GM10248 (cell line): ENCODE measurements around the gene CDHR3.

ENCODE experiments used
- CTCF ChIA-PET: fragments of 300-600 bp; sonication (Branson Sonifier 250); formaldehyde crosslinking; extraction: SDS; loops from one replicate; lab custom pipeline; 2021; ENCODE audit warnings: antibody characterized with exemption; lab: Yijun Ruan, JAX
- POLR2A ChIA-PET: fragments of 350-650 bp; sonication (Branson Sonifier 250); formaldehyde crosslinking; extraction: SDS; loops from one replicate; lab custom pipeline; 2020; ENCODE audit warnings: antibody characterized with exemption; lab: Yijun Ruan, JAX
- DNase-seq: peaks from one replicate; pipeline ENCODE4 v3.0.0; 2012; ENCODE audit errors: extremely low spot score
- CTCF ChIP-seq: IDR thresholded peaks from 2 replicates; pipeline ENCODE4 v1.5.1; 2012; ENCODE audit warnings: mild to moderate bottlenecking, low read depth; ENCODE audit errors: extremely low read depth, missing control alignments, control extremely low read depth

Gene CDHR3

GRCh38 chr7:105926131-105926530, 36.9 kb upstream of the CDHR3 start:
- CTCF ChIA-PET = no interaction called here

GRCh38 chr7:105931179-105931578, 31.9 kb upstream of the CDHR3 start:
- CTCF ChIA-PET = no interaction called here
- TF ChIP-seq CTCF = no peak
- POLR2A ChIA-PET = no interaction called here

More at GRCh38 chr7:105926131-105926530, 36.9 kb upstream of the CDHR3 start:
- POLR2A ChIA-PET = no interaction called here
- DNase-seq = no peak
- TF ChIP-seq CTCF = no peak

GRCh38 chr7:105932835-105933477, 30.1 kb upstream of the CDHR3 start:
- ChIA-PET CTCF (no interaction called here), POLR2A (no interaction called here)
- TF ChIP-seq CTCF = no peak
- DNase-seq = no peak

More at GRCh38 chr7:105931179-105931578, 31.9 kb upstream of the CDHR3 start:
- DNase-seq = no peak

- ChIA-PET POLR2A (no interaction called here), CTCF (no interaction called here)
- DNase-seq = no peak
- no peak for TF ChIP-seq CTCF
Observed at GRCh38 chr7:105934572-105935185, 28.4 kb upstream of the CDHR3 start.

- CTCF ChIA-PET = no interaction called here
- TF ChIP-seq CTCF = no peak
- DNase-seq = no peak
Observed at GRCh38 chr7:105935250-105935649, 27.8 kb upstream of the CDHR3 start.

GRCh38 chr7:105937411-105937810, 25.7 kb upstream of the CDHR3 start:
- ChIA-PET CTCF (no interaction called here), POLR2A (no interaction called here)
- no peak for TF ChIP-seq CTCF
- no peak for DNase-seq

More at GRCh38 chr7:105935250-105935649, 27.8 kb upstream of the CDHR3 start:
- POLR2A ChIA-PET = no interaction called here

- no peak for TF ChIP-seq CTCF
- no peak for DNase-seq
- ChIA-PET POLR2A (no interaction called here), CTCF (no interaction called here)
Observed at GRCh38 chr7:105940109-105940508, 23.0 kb upstream of the CDHR3 start.
